GM12891 (cell line): Measurements from ENCODE around the gene SCN8A.

Experiments used
- PAX5 ChIP-seq: IDR thresholded peaks from 2 replicates; pipeline ENCODE4 v1.6.1; 2011; ENCODE audit warnings: low read length, moderate library complexity, mild to moderate bottlenecking; ENCODE audit not compliant: insufficient read depth, severe bottlenecking
- POLR2A ChIP-seq: IDR thresholded peaks from 2 replicates; pipeline ENCODE4 v1.6.1; 2011; ENCODE audit warnings: low read depth, low read length, control low read depth
- POLR2AphosphoS5 ChIP-seq: IDR thresholded peaks from 2 replicates; pipeline ENCODE4 v1.6.1; 2011; ENCODE audit warnings: low read depth, low read length, control low read depth
- POU2F2 ChIP-seq: IDR thresholded peaks from 2 replicates; pipeline ENCODE4 v1.6.1; 2011; ENCODE audit warnings: low read depth, mild to moderate bottlenecking, control low read depth, low read length, moderate library complexity

- TF ChIP-seq POLR2A, result no peak
- TF ChIP-seq POLR2AphosphoS5, result no peak
- no peak for TF ChIP-seq POU2F2
- no peak for TF ChIP-seq PAX5
Observed at GRCh38 chr12:51598156-51598555, 7.1 kb downstream of the SCN8A start.
